Measurements from ENCODE around the gene ATP11B.

ATP11B gene

DNA sequence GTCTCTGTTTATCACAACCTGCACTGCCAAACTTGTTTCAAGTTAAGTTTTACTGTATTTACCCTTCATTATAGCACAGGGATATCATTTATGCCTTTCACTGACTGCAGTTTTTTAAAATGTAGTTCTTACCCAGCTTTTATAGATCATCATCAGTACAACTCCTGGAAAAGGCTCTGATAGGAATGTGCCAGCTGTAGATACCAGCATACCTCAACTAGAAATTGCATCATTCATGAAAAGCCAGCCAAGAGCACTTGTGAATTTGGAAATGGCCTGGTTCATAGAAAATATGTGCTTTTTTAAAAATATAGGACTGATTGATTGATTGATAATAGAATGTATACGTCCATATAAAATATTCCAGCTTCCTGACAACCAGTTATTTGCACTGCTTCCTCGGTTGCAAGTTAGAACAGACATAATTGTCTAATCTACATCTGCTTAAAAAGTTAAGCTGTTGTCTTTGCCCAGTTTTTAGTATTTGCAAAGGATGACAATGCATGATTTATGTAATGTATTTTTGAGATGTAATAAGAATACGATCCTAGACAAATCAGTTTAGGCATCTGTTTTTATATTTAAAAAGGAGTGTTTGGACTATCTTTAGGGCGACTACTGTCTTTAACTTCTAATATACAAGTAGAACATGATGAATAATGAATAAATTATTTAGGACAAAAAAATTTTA lies 128.5 kb downstream of the ATP11B start:
- no peak for DNase-seq
- Histone ChIP-seq H3K4me3 (ENCODE audit: low read depth, low read length) (no peak overlapping the region), H3K36me3 (no peaks in the 10 kb centered on the region), H3K27me3 (ENCODE audit: insufficient read depth, low read depth, severe bottlenecking) (no peaks in the 10 kb centered on the region), H3K27ac (no peak overlapping the region), H3K9me3 (ENCODE audit: severe bottlenecking) (no peaks in the 10 kb centered on the region)
- TF ChIP-seq CTCF (IDR thresholded peaks at IDR 0.05; ENCODE audit: low read depth, low read length): no peak

- H3K36me3 ChIP-seq: no peaks in the 10 kb centered on the region
- no peak overlapping the region for H3K4me3 ChIP-seq (ENCODE audit: low read depth, low read length)
- DNase-seq: no peak
- H3K9me3 ChIP-seq (ENCODE audit: severe bottlenecking): no peaks in the 10 kb centered on the region
- H3K27me3 ChIP-seq (ENCODE audit: insufficient read depth, low read depth, severe bottlenecking): no peaks in the 10 kb centered on the region
- TF ChIP-seq CTCF (IDR thresholded peaks at IDR 0.05; ENCODE audit: low read depth, low read length): no peak
- H3K27ac ChIP-seq: no peak overlapping the region
Observed at GRCh38 chr3:182925330-182925943, 132.1 kb downstream of the ATP11B start.

DNA sequence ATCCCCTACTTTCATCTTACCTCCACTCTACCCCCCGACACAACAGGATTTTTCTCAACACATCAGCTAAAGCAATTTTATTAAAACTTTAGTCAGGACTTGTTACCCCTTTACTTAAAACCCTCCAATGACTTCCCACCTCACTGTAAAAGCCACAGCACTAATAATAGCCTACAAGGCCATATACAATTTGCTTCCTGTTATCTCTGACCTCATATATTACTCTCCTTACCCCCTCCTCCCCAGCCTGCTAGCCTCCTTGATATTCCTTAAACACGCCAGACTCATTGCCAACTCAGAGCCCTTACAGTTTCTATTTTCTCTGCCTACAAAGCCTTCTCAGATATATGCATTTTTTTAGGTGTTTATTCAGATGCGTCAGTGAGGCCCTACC lies 132.6 kb downstream of the ATP11B start:
- no peak for TF ChIP-seq CTCF (IDR thresholded peaks at IDR 0.05; ENCODE audit: low read depth, low read length)
- Histone ChIP-seq H3K27ac (no peak overlapping the region), H3K4me3 (ENCODE audit: low read depth, low read length) (no peak overlapping the region), H3K9me3 (ENCODE audit: severe bottlenecking) (no peaks in the 10 kb centered on the region), H3K36me3 (no peaks in the 10 kb centered on the region), H3K27me3 (ENCODE audit: insufficient read depth, low read depth, severe bottlenecking) (no peaks in the 10 kb centered on the region)
- no peak for DNase-seq

GRCh38 chr3:182935803-182936202 lies 142.5 kb downstream of the ATP11B start:
- H3K27ac ChIP-seq: no peak overlapping the region
- no peaks in the 10 kb centered on the region for H3K27me3 ChIP-seq (ENCODE audit: insufficient read depth, low read depth, severe bottlenecking)
- no peaks in the 10 kb centered on the region for H3K36me3 ChIP-seq
- TF ChIP-seq CTCF (IDR thresholded peaks at IDR 0.05; ENCODE audit: low read depth, low read length): no peak
- no peaks in the 10 kb centered on the region for H3K9me3 ChIP-seq (ENCODE audit: severe bottlenecking)
- DNase-seq: no peak
- no peak overlapping the region for H3K4me3 ChIP-seq (ENCODE audit: low read depth, low read length)

- Histone ChIP-seq H3K9me3 (ENCODE audit: severe bottlenecking) (no peaks in the 10 kb centered on the region), H3K36me3 (no peaks in the 10 kb centered on the region), H3K27ac (no peak overlapping the region), H3K4me3 (ENCODE audit: low read depth, low read length) (no peak overlapping the region), H3K27me3 (ENCODE audit: insufficient read depth, low read depth, severe bottlenecking) (no peaks in the 10 kb centered on the region)
- DNase-seq: no peak
- no peak for TF ChIP-seq CTCF (IDR thresholded peaks at IDR 0.05; ENCODE audit: low read depth, low read length)
Observed at GRCh38 chr3:182936239-182936917, 143.1 kb downstream of the ATP11B start.

All from WERI-Rb-1 (cell line).